Right atrium auricular region (tissue), 2 donors: ENCODE data around the gene SLC6A9. TPM values are rescaled to one million over a fixed set of nuclear protein-coding genes. Genes with fewer than 3 reads are reported as not detected.

Experiments used
- DNase-seq: peaks from one replicate; pipeline ENCODE4 v3.0.0-alpha.2; 2019; ENCODE audit warnings: low spot score
- H3K27ac ChIP-seq, 2 donors: fragments of 200-600 bp; sonication (generic); 1 replicate in 1 of 2; 2 replicates in 1 of 2; pipeline ENCODE4 v1.5.1; 2016 to 2019
- H3K27me3 ChIP-seq, 2 donors: fragments of 200-600 bp; sonication (generic); one replicate each; pipeline versions ENCODE4 v1.5.1 to v1.6.0; 2017 to 2019
- H3K36me3 ChIP-seq: fragments of 200-600 bp; sonication (generic); one replicate; pipeline ENCODE4 v1.5.1; 2016
- H3K4me1 ChIP-seq, 2 donors: fragments of 200-600 bp; sonication (generic); one replicate each; pipeline versions ENCODE4 v1.5.1 to v1.6.0; 2017 to 2019
- H3K4me3 ChIP-seq, 2 donors: fragments of 200-600 bp; sonication (generic); 1 replicate in 1 of 2; 2 replicates in 1 of 2; pipeline ENCODE4 v1.5.1; 2017 to 2019; ENCODE audit warnings: mild to moderate bottlenecking in 1 of 2, moderate library complexity in 1 of 2
- H3K9me3 ChIP-seq, 2 donors: fragments of 200-600 bp; sonication (generic); one replicate each; pipeline ENCODE4 v1.5.1; 2019
- CTCF ChIP-seq, 2 donors: fragments of 200-600 bp; sonication (generic); IDR thresholded peaks; one replicate each; pipeline ENCODE4 v1.5.1; 2019; ENCODE audit warnings: antibody characterized with exemption in 2 of 2
- total RNA-seq, 2 donors: library from RNA; depleted of rRNA; stranded (reverse); fragments of >200 nt; gene quantifications; one replicate each; pipeline ENCODE4 v1.1.0, GENCODE V29; 2016

The SLC6A9 gene
- total RNA-seq, 2 donors from 2014 or later = 1.0 to 1.6 TPM

- no peaks in the 10 kb centered on the region for H3K27me3 ChIP-seq
- no peak for DNase-seq
- H3K4me1 ChIP-seq = no peaks in the 10 kb centered on the region
- no peak overlapping the region for H3K27ac ChIP-seq
- no peaks in the 10 kb centered on the region for H3K9me3 ChIP-seq
- no peak for TF ChIP-seq CTCF (IDR thresholded peaks at IDR 0.05)
- no peaks in the 10 kb centered on the region for H3K36me3 ChIP-seq
- no peak overlapping the region for H3K4me3 ChIP-seq
Observed at GRCh38 chr1:44067266-44068250, 36.3 kb upstream of the SLC6A9 start.

GRCh38 chr1:44062656-44063179, 31.5 kb upstream of the SLC6A9 start:
- Histone ChIP-seq H3K27me3 (no peaks in the 10 kb centered on the region), H3K27ac (peak overlapping the region in 1 of 2 donors; percentile 46), H3K4me3 (no peak overlapping the region), H3K9me3 (no peaks in the 10 kb centered on the region), H3K4me1 (peaks cover 0 to 10% of the 10 kb centered on the region in 2 donors), H3K36me3 (no peaks in the 10 kb centered on the region)
- TF ChIP-seq CTCF (IDR thresholded peaks at IDR 0.05) = no peak
- DNase-seq = no peak

- H3K36me3 ChIP-seq = no peaks in the 10 kb centered on the region
- no peaks in the 10 kb centered on the region for H3K27me3 ChIP-seq
- no peak for TF ChIP-seq CTCF (IDR thresholded peaks at IDR 0.05)
- no peak overlapping the region for H3K4me3 ChIP-seq
- peak overlapping the region in 1 of 2 donors; percentile 46 for H3K27ac ChIP-seq
- no peaks in the 10 kb centered on the region for H3K9me3 ChIP-seq
- peaks cover 0 to 10% of the 10 kb centered on the region in 2 donors for H3K4me1 ChIP-seq
- DNase-seq = no peak
Observed at GRCh38 chr1:44061857-44062256, 30.6 kb upstream of the SLC6A9 start.

GRCh38 chr1:44060830-44061267, 29.6 kb upstream of the SLC6A9 start:
- no peak for TF ChIP-seq CTCF (IDR thresholded peaks at IDR 0.05)
- H3K9me3 ChIP-seq = no peaks in the 10 kb centered on the region
- no peak overlapping the region for H3K27ac ChIP-seq
- H3K4me1 ChIP-seq = peaks cover 0 to 10% of the 10 kb centered on the region in 2 donors
- H3K27me3 ChIP-seq = no peaks in the 10 kb centered on the region
- H3K36me3 ChIP-seq = no peaks in the 10 kb centered on the region
- DNase-seq = no peak
- H3K4me3 ChIP-seq = no peak overlapping the region

GRCh38 chr1:44059664-44060355, 28.5 kb upstream of the SLC6A9 start:
- no peaks in the 10 kb centered on the region for H3K27me3 ChIP-seq
- no peak for TF ChIP-seq CTCF (IDR thresholded peaks at IDR 0.05)
- H3K4me3 ChIP-seq = no peak overlapping the region
- peaks cover 0 to 10% of the 10 kb centered on the region in 2 donors for H3K4me1 ChIP-seq
- H3K9me3 ChIP-seq = no peaks in the 10 kb centered on the region
- DNase-seq = no peak
- H3K27ac ChIP-seq = no peak overlapping the region
- no peaks in the 10 kb centered on the region for H3K36me3 ChIP-seq
